Activated CD4-positive, alpha-beta T cell treated with anti-CD3 and anti-CD28 coated beads, Interleukin-2, amount 50 U/mL, for 4 hours (primary cell): ENCODE measurements around the gene MET.

Experiments used
- DNase-seq, 2 experiments: peaks; one replicate each; pipeline ENCODE4 v3.0.0-alpha.2; 2020

The MET gene

DNA sequence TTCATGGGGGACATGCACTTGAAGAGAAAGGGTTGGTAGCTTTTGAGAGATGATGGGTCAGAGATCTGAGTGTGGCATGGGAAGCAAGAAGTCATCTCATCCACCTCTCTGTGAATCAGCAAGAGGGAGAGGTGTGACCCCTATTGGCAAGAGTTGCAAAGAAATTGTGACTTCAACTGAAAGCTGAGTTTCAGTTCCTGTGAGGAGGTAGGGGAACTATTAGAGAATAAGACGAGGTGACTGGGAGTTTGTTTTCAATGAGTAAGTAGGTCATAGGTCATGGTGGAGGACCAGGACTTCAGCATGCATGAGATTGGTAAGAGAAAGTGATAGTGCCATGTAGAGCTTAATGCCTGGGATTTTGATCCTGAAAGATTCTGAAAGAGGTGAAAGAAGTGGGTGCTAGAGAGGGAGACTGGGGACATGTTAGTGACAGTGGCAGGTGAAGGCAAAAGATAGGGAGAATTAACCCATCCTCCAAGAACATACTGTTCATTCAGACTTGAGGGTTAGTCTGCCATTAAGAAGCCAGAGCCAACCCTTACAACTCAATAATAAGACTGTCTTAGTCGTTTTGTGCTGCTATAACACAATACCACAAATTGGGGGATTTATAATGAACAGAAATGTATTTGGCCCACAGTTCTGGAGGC lies 114.9 kb downstream of the MET start:
- no peak for DNase-seq

DNA sequence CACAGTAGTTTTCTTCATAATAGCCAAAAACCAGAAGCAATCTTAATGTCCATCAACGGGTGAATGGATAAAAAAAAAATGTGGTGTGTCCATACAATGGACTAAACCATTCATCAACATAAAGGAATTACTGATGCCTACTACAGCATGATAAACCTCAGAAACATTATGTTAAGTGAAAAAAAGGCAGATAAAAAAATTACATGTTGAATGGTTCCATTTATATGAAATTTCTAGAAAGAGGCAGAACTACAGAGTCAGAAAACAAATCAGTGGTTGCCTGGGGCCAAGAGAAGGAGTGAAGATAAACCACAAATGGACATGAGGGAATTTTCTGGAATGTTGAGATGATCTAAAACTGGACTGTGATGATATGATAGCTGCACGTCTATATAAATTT lies 115.9 kb downstream of the MET start:
- no peak for DNase-seq

DNA sequence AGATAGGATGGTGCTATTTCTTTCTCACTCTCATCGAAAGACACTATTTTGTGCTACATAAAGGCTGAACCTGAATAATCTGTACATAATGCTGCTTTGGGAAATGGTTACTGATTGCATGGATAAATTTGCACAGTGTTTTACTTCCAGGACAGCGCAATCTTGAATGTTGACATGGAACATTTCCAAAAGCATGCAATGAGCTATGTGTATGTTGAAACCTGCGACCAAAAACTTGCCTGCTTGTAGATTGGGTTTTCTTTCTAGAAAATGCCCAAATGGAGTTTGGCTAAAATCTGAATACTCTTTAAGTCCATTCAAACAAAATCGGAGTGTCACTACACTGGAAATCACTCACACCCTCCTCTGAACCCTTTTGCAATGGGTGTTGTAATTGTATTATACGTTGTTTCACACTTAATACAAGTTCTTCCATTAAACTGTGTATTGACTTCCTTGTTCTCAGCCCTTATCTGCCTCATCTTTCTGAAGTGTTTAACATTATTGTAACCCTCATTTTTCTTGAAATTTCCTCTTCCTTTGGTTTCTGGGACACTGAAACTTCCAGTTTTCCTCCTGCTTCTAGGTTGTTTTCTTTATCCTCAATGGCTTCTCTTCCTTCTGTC lies 116.7 kb downstream of the MET start:
- no peak for DNase-seq

DNA sequence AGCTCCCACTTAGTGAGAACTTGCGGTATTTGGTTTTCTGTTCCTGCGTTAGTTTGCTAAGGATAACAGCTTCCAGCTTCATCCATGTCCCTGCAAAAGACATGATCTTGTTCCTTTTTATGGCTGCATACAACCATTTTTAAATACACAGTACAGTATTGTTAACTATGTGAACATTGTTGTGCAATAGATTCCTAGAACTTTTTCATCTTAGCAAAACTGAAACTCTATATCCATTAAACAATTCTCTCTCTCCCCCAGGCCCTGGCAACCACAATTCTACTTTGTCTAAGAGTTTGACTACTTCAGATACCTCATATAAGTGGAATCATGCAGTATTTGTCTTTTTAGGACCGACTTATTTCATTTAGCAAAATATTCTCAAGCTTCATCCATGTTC lies 118.0 kb downstream of the MET start:
- no peak for DNase-seq

DNA sequence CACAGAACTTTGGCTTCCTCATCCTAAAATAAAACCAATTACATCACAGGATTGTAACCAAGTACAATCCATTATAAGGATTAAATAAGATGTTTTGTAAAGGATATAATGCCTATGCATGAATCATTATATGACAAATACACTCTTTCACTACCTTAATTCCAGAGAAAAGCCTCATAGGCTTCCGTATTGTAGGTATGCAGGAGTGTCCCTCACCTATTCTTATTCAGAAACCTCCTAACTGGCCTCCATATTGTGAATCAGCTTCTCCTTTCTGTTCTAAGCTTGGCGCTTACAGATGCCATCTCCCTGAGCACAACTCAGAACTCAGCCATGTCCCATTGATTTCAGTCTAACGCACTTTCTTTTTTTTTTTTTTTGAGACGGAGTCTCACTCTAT lies 120.8 kb downstream of the MET start:
- DNase-seq = no peak

DNA sequence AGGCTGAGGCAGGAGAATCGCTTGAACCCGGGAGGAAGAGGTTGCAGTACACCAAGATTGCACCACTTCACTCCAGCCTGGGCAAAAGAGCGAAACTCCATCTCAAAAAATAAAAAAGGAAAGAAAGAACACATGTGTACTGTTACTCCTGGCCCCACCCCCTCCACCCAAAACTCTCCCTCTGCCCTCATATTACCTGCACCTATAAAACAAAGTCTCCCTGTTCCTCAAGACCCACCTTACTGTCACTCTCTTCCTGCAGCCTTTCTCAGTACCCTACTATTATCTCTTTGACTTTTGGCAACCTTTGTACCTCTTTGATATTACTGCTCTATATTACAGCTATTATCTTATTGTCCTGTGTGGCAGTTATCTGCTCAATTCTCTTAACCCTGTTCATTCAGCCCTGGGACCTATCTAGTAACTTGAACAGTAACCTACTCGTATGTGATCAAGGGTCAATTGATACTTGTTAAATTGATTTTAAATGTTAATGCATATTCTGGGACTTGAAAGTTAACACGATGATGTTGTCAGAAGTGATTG lies 121.9 kb downstream of the MET start:
- no peak for DNase-seq

DNA sequence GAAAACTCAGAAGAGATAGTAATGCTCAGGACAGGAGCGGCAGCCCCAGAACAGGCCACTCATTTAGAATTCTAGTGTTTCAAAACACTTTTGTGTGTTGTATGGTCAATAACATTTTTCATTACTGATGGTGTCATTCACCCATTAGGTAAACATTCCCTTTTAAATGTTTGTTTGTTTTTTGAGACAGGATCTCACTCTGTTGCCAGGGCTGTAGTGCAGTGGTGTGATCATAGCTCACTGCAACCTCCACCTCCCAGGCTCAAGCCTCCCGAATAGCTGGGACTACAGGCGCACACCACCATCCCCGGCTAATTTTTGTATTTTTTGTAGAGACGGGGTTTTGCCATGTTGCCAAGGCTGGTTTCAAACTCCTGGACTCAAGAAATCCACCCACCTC lies 124.5 kb downstream of the MET start:
- no peak for DNase-seq

DNA sequence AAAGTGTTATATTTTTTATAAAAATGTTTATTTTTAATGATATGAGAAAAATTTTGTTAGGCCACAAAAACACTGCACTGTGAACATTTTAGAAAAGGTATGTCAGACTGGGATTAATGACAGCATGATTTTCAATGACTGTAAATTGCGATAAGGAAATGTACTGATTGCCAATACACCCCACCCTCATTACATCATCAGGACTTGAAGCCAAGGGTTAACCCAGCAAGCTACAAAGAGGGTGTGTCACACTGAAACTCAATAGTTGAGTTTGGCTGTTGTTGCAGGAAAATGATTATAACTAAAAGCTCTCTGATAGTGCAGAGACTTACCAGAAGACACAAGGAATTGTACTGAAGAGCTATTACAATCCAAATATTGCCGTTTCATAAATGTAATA lies 125.6 kb downstream of the MET start:
- no peak for DNase-seq

DNA sequence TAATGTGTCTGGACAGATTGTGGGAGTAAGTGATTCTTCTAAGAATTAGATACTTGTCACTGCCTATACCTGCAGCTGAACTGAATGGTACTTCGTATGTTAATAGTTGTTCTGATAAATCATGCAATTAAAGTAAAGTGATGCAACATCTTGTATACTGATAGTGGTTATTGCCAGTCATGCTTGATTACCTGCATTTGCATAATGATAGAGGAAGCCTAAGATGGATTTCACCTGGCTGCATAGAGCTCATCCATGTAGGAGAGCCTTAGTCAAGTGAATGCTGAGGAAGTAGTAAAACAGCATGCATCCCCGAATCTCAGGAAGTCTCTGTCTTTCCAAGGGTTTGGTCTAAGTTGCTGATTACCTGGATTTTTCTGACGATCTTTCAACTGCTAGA lies 126.2 kb downstream of the MET start:
- no peak for DNase-seq

DNA sequence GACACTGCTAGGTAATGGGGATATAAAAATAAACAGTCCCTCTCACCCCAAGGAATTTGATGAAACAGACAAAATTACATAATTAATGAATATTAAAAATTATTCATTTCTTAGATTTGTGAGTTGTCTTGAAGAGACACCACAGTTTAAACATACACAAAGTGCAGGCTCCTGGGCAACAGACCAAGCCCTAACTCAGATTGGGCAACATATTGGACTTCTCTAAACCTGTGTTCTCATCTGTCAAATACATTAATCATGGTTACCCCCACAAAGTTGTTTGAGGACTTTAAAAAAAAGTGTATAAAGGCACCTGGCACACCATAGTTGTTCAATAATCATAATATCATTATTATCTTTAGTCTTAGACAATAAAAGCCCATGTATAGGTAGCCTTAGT lies 127.9 kb downstream of the MET start:
- DNase-seq = no peak

DNA sequence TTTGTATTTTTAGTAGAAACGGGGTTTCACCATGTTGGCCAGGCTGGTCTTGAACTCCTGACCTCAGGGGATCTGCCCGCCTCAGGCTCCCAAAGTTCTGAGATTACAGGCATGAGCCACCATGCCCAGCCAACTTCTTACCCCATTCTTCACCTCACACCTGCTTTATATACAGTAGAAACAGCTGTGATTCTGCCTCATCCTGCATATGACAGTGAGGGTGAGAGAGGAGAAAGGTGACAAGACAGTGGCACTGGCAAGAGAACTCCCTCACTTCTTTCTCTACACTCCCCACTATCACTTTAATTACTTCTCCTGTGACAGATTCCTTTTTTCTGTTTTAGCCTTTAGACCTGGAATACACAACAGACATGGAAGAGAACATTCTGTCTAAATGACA lies 128.6 kb downstream of the MET start:
- no peak for DNase-seq

DNA sequence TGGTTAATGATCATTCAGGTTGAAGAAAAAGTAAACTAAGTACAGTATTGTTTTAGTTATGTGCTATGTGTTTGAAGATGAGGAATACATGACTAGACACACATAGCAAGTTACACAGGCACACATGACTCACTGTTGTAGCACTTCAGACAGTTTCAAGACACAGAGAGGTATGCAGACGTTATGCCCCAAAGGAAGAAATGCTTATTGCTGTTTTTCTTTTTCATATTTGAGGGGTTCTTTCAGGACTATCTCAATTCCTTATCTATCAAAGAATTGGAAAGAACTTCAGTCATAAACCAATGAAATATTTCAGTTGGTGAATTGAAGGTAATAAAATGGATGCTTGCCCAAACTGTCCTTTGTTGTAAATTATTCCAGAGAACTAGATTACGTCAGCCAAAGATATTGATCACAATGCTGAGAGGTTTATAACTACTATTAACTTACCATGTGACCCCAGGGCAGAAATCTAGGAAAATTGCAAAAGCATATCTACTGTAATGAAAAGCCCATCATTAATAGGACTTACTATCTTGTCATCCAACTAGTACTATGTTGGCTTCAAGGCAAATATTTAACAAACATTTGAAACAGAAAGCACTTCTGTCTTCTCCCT lies 129.2 kb downstream of the MET start:
- DNase-seq = no peak

DNA sequence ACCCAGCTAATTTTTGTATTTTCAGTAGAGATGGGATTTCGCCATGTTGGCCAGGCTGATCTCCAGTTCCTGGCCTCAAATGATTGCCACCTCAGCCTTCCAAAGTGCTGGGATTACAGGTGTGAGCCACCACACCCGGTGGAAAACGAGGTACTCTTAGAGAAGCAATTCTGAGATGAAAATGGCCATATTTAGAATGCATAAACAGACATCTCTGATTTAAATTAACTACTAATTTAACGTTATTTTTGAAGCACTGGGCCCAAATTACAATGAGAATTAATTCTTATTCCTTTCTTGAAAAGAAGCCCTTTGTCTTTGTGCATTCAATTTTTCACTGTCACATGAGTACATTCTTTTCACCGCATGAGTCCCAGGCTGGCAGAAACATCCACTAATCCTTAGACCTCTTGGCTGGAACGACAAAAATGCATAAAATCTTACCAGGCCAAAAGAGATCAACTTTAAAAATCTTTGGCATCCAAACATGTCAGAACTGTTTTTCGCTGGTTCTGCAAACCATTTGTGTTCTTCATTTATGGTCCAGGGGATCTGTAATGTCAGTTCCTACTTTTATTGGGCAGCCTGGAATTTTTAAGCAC lies 130.2 kb downstream of the MET start:
- DNase-seq = no peak

DNA sequence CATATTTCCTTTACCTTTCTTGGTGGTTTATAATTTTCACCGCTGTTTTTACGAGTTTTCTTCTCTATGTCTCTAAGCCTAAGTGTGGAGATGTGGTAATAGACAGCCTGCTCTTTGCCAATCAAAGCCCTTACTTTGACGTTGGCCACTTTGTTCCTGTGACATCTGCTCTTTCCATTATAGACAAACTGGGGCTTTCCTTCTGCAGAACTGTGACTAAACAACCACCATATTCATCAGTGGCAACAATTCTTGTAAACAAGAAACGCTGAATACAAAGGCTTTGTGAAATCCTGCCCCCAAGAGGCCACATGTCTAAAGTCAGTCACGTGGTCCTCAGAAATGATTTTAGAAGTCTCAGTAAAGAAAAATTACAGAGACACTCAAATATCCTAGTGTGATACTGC lies 130.8 kb downstream of the MET start:
- peak in 1 of 2 experiments; percentile 1 for DNase-seq

DNA sequence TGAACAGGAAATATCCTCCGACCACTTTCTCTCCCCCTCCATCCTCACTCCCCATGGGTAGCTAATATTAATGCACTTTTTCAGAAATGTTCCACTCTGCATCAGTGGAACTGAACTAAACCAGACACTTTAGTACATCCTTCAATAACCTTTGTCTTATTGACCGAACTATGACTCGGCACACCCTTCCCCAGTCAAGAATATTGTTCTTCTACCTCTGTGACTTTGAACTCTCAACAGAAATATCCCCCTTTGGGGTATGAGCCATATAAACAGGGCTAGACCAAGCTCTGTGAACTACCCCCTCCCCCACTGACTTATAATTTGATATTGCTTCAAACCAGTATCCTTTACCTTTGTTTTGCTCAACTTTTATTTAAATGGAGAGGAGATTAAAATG lies 132.5 kb downstream of the MET start:
- DNase-seq = no peak

DNA sequence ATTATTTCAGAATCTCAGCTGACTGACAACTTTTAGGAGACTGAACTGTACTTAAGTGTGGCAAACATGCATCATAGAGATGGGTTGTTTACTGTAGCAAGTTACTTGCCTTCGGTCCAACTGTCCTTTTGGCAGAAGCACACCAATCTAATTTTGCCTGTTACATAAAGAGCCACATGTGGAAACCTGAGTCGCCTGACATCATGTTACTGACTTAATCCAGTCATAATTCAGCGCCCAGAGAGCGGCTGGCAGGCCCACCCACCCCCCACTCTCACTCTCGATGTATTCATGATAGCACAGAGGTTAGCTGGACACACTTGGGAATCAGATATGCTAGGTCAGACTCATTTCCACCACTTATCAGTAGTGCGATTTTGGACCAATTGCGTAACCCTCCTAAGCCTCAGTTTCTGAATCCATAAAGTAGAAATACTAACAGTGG lies 133.1 kb downstream of the MET start:
- DNase-seq = no peak

DNA sequence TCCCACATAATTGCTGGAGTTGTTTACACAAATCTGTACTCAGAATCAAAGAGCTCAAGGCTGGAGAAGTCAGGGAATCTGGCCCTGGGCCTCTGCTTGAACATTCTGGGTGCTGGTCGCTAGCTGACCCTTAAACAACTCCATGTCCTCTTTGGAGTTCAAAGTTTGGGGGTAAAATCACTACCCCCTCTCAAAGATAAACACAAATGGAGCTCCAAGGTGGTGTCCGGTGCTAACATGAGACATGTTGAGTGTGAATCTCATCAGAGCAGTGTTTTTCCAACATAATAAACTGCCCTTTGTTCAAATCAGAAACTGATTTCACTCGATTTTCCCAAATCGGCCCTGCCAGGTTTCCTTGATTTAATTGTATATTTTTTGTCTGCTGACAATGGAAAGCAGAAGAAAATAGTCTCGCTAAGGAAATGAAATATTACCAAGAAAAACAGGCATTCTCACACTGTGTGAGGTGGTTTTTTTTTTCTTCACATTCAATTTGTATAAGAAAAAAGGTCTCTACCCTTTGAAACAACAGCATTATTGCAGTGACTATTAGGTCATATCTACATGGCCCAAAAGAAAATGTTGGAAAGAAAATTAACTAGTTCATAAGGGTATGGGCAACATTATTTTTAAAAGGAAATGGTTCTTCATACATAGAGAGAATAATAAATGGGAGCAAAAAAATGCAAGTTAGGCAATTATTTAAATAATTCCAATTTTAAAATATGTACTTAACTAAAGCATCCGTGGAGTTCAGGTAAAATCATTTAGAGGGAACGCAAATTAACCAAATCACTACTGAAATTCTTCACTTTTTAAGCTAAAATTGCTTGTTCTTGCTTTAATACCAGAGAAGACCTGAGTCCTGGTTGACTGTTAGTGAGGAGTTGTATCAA lies 134.3 kb downstream of the MET start:
- no peak for DNase-seq

DNA sequence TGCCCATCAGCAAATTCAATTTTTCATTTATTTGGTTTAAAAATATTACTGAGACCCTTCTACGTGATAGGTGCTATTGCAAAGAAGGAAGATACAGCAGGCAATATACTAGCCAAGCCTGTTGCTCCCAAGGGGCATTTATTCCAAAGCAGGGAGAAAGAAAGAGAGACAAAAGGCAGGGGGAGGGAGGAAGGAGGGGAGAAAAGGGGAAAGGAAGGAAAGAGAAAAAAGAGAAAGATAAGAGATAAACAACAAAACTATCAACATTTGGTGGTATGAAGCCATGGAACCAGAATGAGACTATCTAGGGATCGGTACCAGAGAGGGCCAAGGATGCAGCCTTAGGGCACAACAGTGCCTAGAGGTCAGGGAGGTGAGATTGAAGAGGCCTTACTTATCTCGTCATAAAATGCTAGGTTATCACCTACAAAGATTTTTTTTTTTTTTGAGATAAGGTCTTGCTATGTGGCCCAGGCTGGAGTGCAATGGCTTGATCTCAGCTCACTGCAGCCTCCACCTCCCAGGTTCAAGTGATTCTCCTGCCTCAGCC lies 135.1 kb downstream of the MET start:
- no peak for DNase-seq

DNA sequence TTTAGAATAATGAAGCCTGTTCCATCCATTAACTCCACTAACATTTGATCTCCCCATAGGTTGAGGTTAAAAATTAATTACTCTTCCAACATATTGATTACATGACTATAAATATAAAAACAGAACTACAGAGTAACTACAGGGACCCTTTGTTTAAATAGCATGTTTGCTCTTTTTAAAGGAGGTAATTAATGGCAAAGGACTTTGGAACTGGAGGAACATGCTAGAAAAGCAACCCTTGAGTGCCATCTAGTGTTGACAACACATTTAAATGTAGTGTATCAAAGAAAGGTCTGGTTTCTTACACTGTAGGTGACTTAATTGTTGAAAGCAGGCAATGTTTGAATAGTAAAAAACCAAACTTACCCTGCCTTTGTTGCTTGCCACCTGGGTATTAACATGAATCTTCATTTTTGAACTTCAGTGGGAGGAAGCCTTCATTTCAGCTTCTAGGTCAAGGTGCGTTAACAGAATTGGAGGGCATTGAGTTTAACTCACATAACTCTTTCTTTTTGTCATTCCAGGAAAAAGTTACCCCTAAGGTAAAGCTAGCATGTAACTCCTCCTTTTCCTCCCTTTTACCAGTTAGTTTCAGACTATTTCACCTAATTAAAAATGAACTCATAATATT lies 137.8 kb downstream of the MET start:
- DNase-seq = no peak

DNA sequence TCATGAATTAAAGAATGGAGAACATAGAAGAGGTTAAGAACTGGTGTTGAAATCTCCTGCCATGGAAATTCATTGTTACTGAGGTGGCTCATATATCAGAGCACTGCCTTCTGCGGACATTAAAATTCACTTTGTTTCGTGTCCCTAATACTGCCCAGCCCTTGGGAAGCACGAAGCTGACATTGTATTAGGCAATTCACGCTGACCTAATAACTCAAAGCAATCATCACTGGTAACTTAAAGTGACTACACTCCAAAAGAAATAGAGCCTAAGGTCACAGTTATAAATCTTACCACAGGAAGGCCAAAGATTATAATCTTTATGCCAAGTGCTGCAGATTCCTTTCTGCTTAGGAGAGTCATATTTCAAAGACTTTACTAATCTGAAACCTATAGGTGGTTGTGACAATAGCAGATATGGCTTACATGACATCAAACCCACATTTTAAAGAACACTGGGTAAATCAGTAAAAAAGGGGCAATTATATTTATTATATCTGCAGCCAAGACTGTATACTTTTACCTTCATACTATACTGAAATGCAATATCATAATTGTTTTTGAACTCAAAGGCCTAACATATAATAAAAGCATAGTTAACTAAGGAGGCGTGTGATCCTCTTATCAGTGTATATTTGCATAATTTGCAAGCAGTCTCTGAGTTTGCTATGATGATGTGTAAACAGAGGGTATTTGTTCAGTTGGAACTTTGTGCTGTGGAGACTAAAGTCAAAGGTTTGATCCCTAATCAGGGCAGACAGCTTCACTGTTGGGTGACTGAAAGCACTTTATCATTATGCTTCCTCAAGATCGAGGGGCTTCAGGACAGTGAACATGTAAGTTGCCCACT lies 138.5 kb downstream of the MET start:
- no peak for DNase-seq

DNA sequence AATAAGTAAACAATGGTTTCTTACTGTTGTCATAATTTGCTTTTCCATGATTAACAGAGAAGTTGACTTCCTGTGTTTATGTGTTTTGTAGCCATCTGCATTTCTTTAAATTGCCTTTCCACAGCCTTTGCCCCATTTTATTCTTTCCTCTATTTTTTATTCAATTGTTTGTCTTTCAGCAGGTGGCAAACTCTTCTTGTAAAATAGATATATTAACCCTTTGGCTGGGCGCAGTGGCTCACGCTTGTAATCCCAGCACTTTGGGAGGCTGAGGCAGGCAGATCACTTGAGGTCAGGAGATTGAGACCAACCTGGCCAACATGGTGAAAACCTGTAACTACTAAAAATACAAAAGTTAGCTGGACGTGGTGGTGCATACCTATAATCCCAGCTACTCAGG lies 139.8 kb downstream of the MET start:
- DNase-seq = no peak
